HCT116 (cell line): ENCODE measurements around the gene RAVER2. TPM values are rescaled to one million over a fixed set of nuclear protein-coding genes. Genes with fewer than 3 reads are reported as not detected.

Experiments
- ATAC-seq: fragments of 200-7000 bp; cut with Tn5 transposase; 2 replicates; pipeline ENCODE4 v1.9.1; 2020; ENCODE audit warnings: mild to moderate bottlenecking, moderate library complexity
- BruUV-seq: library from RNA; stranded (reverse); fragments of 400-500 nt; replicated peaks from 2 replicates; lab custom pipeline; 2021; lab: Mats Ljungman, UMichigan
- CTCF ChIA-PET: fragments of 300-600 bp; sonication (Branson Sonifier 250); formaldehyde crosslinking; loops from one replicate; lab custom pipeline; 2021; ENCODE audit warnings: antibody characterized with exemption; lab: Charles Lee
- POLR2A ChIA-PET: fragments of 300-600, 350-600 bp; sonication (Branson Sonifier 250); formaldehyde crosslinking; loops from one replicate; lab custom pipeline; 2021; ENCODE audit warnings: antibody characterized with exemption; lab: Charles Lee
- RAD21 ChIA-PET, 2 experiments: fragments of 300-600 bp; sonication (Branson Sonifier 250); formaldehyde crosslinking; loops; one replicate each; lab custom pipeline; 2023; ENCODE audit warnings: low total read pairs in 2 of 2; ENCODE audit not compliant: uncharacterized antibody in 2 of 2, unreplicated experiment in 2 of 2, low non-redundant PET in 1 of 2; lab: Charles Lee
- DNase-seq: peaks from one replicate; pipeline ENCODE4 v3.0.0-alpha.2; 2010; ENCODE audit warnings: low read depth, low spot score
- H2AFZ ChIP-seq: fragments of 200-600 bp; shearing (Covaris generic), sonication (generic); 2 replicates; pipeline ENCODE4 v1.6.1; 2017; ENCODE audit warnings: low read depth, mixed run types, mixed read lengths, antibody characterized with exemption, low read length; ENCODE audit not compliant: poor library complexity, severe bottlenecking
- H3K27ac ChIP-seq: 2 replicates; pipeline ENCODE4 v1.5.1; 2012; ENCODE audit warnings: low read depth, low read length
- H3K27me3 ChIP-seq: fragments of 200-600 bp; sonication (generic); 2 replicates; pipeline ENCODE4 v1.6.1; 2016; ENCODE audit warnings: mixed run types, low read length, mixed read lengths; ENCODE audit not compliant: insufficient read depth
- H3K36me3 ChIP-seq, 2 experiments: fragments of 200-500 bp in 1 of 2; fragments of 200-600 bp in 1 of 2; sonication (Bioruptor generic) in 1 of 2; sonication (generic) in 1 of 2; 2 replicates each; pipeline versions ENCODE4 v1.5.1 to v1.6.1; 2014 to 2016; ENCODE audit warnings: low read length in 2 of 2, inconsistent platforms in 1 of 2, mixed read lengths in 1 of 2, mixed run types in 1 of 2; ENCODE audit not compliant: insufficient read depth in 2 of 2, control insufficient read depth in 1 of 2
- H3K4me1 ChIP-seq, 2 experiments: fragments of 200-600 bp in 1 of 2; sonication (generic) in 1 of 2; 2 replicates each; pipeline versions ENCODE4 v1.5.1 to v1.6.1; 2012 to 2017; ENCODE audit warnings: low read length in 2 of 2, inconsistent platforms in 1 of 2, mild to moderate bottlenecking in 1 of 2, mixed read lengths in 1 of 2, mixed run types in 1 of 2, moderate library complexity in 1 of 2; ENCODE audit not compliant: insufficient read depth in 2 of 2, control insufficient read depth in 1 of 2
- H3K4me2 ChIP-seq: fragments of 200-600 bp; sonication (generic); 2 replicates; pipeline ENCODE4 v1.6.1; 2017; ENCODE audit warnings: mixed run types, low read length, mixed read lengths
- H3K4me3 ChIP-seq, 2 experiments: fragments of 200-600 bp in 1 of 2; sonication (generic) in 1 of 2; replicated peaks in 1 of 2; 2 replicates each; pipeline ENCODE4 v1.5.1; 2011 to 2016; ENCODE audit warnings: low read length in 2 of 2, control low read depth in 1 of 2, low read depth in 1 of 2, mild to moderate bottlenecking in 1 of 2, mixed read lengths in 1 of 2, mixed run types in 1 of 2
- H3K79me2 ChIP-seq: fragments of 200-600 bp; sonication (generic); 2 replicates; pipeline ENCODE4 v1.6.1; 2017; ENCODE audit warnings: mild to moderate bottlenecking, mixed run types, low read length, moderate library complexity, mixed read lengths; ENCODE audit not compliant: insufficient read depth
- H3K9ac ChIP-seq: fragments of 200-600 bp; sonication (generic); 2 replicates; pipeline ENCODE4 v1.6.1; 2016; ENCODE audit warnings: low read length, mixed read lengths
- H3K9me2 ChIP-seq: fragments of 200-600 bp; sonication (generic), shearing (Covaris generic); 2 replicates; pipeline ENCODE4 v1.6.1; 2017; ENCODE audit warnings: mixed run types, mild to moderate bottlenecking, moderate library complexity; ENCODE audit not compliant: insufficient read depth
- H3K9me3 ChIP-seq, 2 experiments: fragments of 200-500 bp in 1 of 2; fragments of 200-600 bp in 1 of 2; sonication (Bioruptor generic) in 1 of 2; sonication (generic) in 1 of 2; 2 replicates each; pipeline ENCODE4 v1.6.1; 2014 to 2017; ENCODE audit warnings: low read length in 2 of 2, mixed read lengths in 2 of 2, inconsistent platforms in 1 of 2, low read depth in 1 of 2, mild to moderate bottlenecking in 1 of 2, mixed run types in 1 of 2, moderate library complexity in 1 of 2; ENCODE audit not compliant: control insufficient read depth in 1 of 2, insufficient read depth in 1 of 2
- H4K20me1 ChIP-seq: fragments of 200-600 bp; sonication (generic), shearing (Covaris generic); 2 replicates; pipeline ENCODE4 v1.6.1; 2017; ENCODE audit warnings: mixed run types, mild to moderate bottlenecking, moderate library complexity; ENCODE audit not compliant: insufficient read depth
- CBX3 ChIP-seq: IDR thresholded peaks from 2 replicates; pipeline ENCODE4 v1.6.1; 2012; ENCODE audit warnings: low read depth
- CEBPB ChIP-seq: IDR thresholded peaks from 2 replicates; pipeline ENCODE4 v1.6.1; 2012; ENCODE audit warnings: low read depth
- EGR1 ChIP-seq: IDR thresholded peaks from 2 replicates; pipeline ENCODE4 v1.6.1; 2012; ENCODE audit warnings: low read depth
- ELF1 ChIP-seq: IDR thresholded peaks from 2 replicates; pipeline ENCODE4 v1.6.1; 2012; ENCODE audit warnings: low read depth, borderline replicate concordance
- EZH2 ChIP-seq: fragments of 200-600 bp; sonication (generic); IDR thresholded peaks from 2 replicates; pipeline ENCODE4 v1.6.1; 2017; ENCODE audit warnings: antibody characterized with exemption, mixed run types
- EZH2phosphoT487 ChIP-seq: fragments of 200-600 bp; IDR thresholded peaks from 2 replicates; pipeline ENCODE4 v1.6.1; 2018; ENCODE audit warnings: antibody characterized with exemption, borderline replicate concordance
- FOSL1 ChIP-seq: IDR thresholded peaks from 2 replicates; pipeline ENCODE4 v1.6.1; 2012; ENCODE audit warnings: low read depth
- JUND ChIP-seq: IDR thresholded peaks from 2 replicates; pipeline ENCODE4 v1.6.1; 2012
- POLR2AphosphoS5 ChIP-seq: IDR thresholded peaks from 2 replicates; pipeline ENCODE4 v1.6.1; 2011; ENCODE audit warnings: mild to moderate bottlenecking, low read depth, low read length, moderate library complexity
- RAD21 ChIP-seq: IDR thresholded peaks from 2 replicates; pipeline ENCODE4 v1.6.1; 2012; ENCODE audit warnings: low read depth, mild to moderate bottlenecking
- SIN3A ChIP-seq: IDR thresholded peaks from 2 replicates; pipeline ENCODE4 v1.6.1; 2012; ENCODE audit warnings: low read depth
- SP1 ChIP-seq: IDR thresholded peaks from 2 replicates; pipeline ENCODE4 v1.6.1; 2012; ENCODE audit warnings: low read depth
- SRF ChIP-seq: IDR thresholded peaks from 2 replicates; pipeline ENCODE4 v1.6.1; 2012; ENCODE audit warnings: low read depth
- YY1 ChIP-seq: IDR thresholded peaks from 2 replicates; pipeline ENCODE4 v1.6.1; 2011; ENCODE audit warnings: low read length, low read depth, moderate library complexity, mild to moderate bottlenecking; ENCODE audit not compliant: insufficient replicate concordance; ENCODE audit errors: extremely low read depth
- ZFX ChIP-seq: fragments of 450-650 bp; IDR thresholded peaks from 2 replicates; pipeline ENCODE4 v1.6.1; 2017
- ZNF274 ChIP-seq: fragments of 200-500 bp; sonication (Bioruptor generic); IDR thresholded peaks from 2 replicates; pipeline ENCODE4 v1.6.1; 2014; ENCODE audit warnings: mild to moderate bottlenecking, low read depth, low read length, inconsistent platforms
- intact Hi-C: fragments of 100-400 bp; cut with micrococcal nuclease; formaldehyde crosslinking; loops from 2 replicates; pipeline ENCODE4 v1.10.0; 2022
- total RNA-seq: library from RNA; stranded (reverse); gene quantifications from one replicate; pipeline ENCODE4 v1.2.1, GENCODE V29; 2021; ENCODE audit not compliant: unreplicated experiment
- TF ChIP-seq, protein P1 (sequence below): IDR thresholded peaks from 2 replicates; pipeline ENCODE4 v1.6.1; 2011; ENCODE audit warnings: mild to moderate bottlenecking, low read length, moderate library complexity; ENCODE audit not compliant: insufficient replicate concordance; ENCODE audit errors: extremely low read depth
- TF ChIP-seq, protein P2 (sequence below), 3 experiments: fragments of 200-600 bp in 1 of 3; sonication (generic) in 1 of 3; IDR thresholded peaks in 2 of 3; conservative IDR thresholded peaks in 1 of 3; 2 replicates each; pipeline ENCODE4 v1.5.1; 2012 to 2017; ENCODE audit warnings: low read depth in 2 of 3, low read length in 2 of 3, antibody characterized with exemption in 1 of 3, borderline replicate concordance in 1 of 3, control low read depth in 1 of 3, mild to moderate bottlenecking in 1 of 3, mixed read lengths in 1 of 3, mixed run types in 1 of 3, moderate library complexity in 1 of 3; ENCODE audit not compliant: insufficient read depth in 1 of 3
- TF ChIP-seq, protein P3 (sequence below): IDR thresholded peaks from 2 replicates; pipeline ENCODE4 v1.6.1; 2012
- TF ChIP-seq, protein P4 (sequence below): IDR thresholded peaks from 2 replicates; pipeline ENCODE4 v1.6.1; 2012; ENCODE audit warnings: low read depth

Gene RAVER2
- total RNA-seq, 1 experiment from 2014 or later = 23.2 TPM

DNA sequence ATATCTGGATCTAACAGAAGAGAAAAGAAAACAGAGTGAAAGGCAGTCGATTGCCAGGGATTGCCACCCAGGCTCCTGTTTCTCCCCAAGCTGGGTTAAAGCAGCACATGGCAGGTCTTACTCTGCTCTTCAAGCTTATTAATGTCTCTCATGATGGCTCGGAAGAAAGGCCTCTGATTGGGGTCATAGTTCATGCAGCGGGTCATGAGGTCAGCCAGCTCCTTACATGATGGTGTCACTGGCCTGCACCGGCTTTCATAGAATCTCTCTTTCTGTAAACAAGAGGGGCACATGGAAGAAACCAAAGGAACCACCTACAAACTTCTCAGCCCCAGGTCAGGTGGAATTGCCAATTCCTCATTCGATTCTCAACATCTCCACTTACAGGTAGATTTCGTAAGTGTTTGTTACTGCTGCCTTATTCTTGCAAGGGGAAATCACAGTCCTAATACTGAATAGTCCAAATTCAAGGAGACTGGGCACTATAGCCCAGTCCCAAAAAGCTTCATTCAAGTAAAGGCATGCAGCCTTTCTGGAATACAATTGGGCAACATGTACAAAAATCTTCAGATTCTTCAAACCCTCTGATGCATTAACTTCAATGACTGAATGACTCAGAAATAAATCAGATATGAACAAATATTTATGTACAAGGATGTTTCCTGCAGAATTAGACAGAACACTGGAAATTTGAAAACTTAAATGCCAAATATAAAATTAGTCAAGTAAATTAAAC is 96.6 kb downstream of the RAVER2 start:
- no peaks in the 10 kb centered on the region for H3K4me1 ChIP-seq
- TF ChIP-seq, protein P1, sequence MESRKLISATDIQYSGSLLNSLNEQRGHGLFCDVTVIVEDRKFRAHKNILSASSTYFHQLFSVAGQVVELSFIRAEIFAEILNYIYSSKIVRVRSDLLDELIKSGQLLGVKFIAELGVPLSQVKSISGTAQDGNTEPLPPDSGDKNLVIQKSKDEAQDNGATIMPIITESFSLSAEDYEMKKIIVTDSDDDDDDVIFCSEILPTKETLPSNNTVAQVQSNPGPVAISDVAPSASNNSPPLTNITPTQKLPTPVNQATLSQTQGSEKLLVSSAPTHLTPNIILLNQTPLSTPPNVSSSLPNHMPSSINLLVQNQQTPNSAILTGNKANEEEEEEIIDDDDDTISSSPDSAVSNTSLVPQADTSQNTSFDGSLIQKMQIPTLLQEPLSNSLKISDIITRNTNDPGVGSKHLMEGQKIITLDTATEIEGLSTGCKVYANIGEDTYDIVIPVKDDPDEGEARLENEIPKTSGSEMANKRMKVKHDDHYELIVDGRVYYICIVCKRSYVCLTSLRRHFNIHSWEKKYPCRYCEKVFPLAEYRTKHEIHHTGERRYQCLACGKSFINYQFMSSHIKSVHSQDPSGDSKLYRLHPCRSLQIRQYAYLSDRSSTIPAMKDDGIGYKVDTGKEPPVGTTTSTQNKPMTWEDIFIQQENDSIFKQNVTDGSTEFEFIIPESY = no peak
- TF ChIP-seq JUND (no peak), ZNF274 (no peak), FOSL1 (no peak), EZH2phosphoT487 (no peak), YY1 (no peak), ZFX (no peak), ELF1 (no peak), SP1 (no peak), POLR2AphosphoS5 (no peak), CEBPB (no peak), CBX3 (no peak), EZH2 (no peak), SIN3A (no peak), SRF (no peak), RAD21 (no peak), EGR1 (no peak)
- TF ChIP-seq, protein P2, sequence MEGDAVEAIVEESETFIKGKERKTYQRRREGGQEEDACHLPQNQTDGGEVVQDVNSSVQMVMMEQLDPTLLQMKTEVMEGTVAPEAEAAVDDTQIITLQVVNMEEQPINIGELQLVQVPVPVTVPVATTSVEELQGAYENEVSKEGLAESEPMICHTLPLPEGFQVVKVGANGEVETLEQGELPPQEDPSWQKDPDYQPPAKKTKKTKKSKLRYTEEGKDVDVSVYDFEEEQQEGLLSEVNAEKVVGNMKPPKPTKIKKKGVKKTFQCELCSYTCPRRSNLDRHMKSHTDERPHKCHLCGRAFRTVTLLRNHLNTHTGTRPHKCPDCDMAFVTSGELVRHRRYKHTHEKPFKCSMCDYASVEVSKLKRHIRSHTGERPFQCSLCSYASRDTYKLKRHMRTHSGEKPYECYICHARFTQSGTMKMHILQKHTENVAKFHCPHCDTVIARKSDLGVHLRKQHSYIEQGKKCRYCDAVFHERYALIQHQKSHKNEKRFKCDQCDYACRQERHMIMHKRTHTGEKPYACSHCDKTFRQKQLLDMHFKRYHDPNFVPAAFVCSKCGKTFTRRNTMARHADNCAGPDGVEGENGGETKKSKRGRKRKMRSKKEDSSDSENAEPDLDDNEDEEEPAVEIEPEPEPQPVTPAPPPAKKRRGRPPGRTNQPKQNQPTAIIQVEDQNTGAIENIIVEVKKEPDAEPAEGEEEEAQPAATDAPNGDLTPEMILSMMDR (IDR thresholded peaks at IDR 0.05 in 2 of 3, conservative IDR thresholded peaks at IDR 0.05 in 1 of 3; ENCODE audit: borderline replicate concordance in 1 of 3, insufficient read depth in 1 of 3, low read depth in 2 of 3, low read length in 2 of 3) = no peak
- TF ChIP-seq, protein P3, sequence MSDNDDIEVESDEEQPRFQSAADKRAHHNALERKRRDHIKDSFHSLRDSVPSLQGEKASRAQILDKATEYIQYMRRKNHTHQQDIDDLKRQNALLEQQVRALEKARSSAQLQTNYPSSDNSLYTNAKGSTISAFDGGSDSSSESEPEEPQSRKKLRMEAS = no peak
- TF ChIP-seq, protein P4, sequence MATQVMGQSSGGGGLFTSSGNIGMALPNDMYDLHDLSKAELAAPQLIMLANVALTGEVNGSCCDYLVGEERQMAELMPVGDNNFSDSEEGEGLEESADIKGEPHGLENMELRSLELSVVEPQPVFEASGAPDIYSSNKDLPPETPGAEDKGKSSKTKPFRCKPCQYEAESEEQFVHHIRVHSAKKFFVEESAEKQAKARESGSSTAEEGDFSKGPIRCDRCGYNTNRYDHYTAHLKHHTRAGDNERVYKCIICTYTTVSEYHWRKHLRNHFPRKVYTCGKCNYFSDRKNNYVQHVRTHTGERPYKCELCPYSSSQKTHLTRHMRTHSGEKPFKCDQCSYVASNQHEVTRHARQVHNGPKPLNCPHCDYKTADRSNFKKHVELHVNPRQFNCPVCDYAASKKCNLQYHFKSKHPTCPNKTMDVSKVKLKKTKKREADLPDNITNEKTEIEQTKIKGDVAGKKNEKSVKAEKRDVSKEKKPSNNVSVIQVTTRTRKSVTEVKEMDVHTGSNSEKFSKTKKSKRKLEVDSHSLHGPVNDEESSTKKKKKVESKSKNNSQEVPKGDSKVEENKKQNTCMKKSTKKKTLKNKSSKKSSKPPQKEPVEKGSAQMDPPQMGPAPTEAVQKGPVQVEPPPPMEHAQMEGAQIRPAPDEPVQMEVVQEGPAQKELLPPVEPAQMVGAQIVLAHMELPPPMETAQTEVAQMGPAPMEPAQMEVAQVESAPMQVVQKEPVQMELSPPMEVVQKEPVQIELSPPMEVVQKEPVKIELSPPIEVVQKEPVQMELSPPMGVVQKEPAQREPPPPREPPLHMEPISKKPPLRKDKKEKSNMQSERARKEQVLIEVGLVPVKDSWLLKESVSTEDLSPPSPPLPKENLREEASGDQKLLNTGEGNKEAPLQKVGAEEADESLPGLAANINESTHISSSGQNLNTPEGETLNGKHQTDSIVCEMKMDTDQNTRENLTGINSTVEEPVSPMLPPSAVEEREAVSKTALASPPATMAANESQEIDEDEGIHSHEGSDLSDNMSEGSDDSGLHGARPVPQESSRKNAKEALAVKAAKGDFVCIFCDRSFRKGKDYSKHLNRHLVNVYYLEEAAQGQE = no peak
- RAD21 ChIA-PET = no interaction called here
- H3K79me2 ChIP-seq = no peaks in the 10 kb centered on the region
- H3K4me3 ChIP-seq = no peak overlapping the region
- no peaks in the 10 kb centered on the region for H3K9me3 ChIP-seq
- ATAC-seq (no peak), DNase-seq (no peak)
- H2AFZ ChIP-seq = no peak overlapping the region
- CTCF ChIA-PET = no interaction called here
- POLR2A ChIA-PET = no interaction called here
- intact Hi-C loops = no loop called here
- BruUV-seq = no TSS peak
- H4K20me1 ChIP-seq = no peaks in the 10 kb centered on the region
- no peak overlapping the region for H3K9ac ChIP-seq
- H3K27me3 ChIP-seq = no peaks in the 10 kb centered on the region
- peaks cover 0 to 18% of the 10 kb centered on the region in 2 experiments; a peak in 2 of 4 replicates for H3K36me3 ChIP-seq
- no peak overlapping the region for H3K27ac ChIP-seq
- H3K4me2 ChIP-seq = no peak overlapping the region
- H3K9me2 ChIP-seq = no peaks in the 10 kb centered on the region
